GM20000 (cell line): Measurements from ENCODE around the gene ARID3A.
A peak's percentile ranks its signal among the peaks of the same experiment; 100 is the strongest.
"Not testable (repeated sequence)": the region's sequence is repeated elsewhere in the genome, so short reads cannot be mapped to it uniquely, and the experiment has no call there.

Experiments used
- DNase-seq: peaks from one replicate; pipeline ENCODE4 v3.0.0; 2012; ENCODE audit warnings: low spot score
- CTCF ChIP-seq: IDR thresholded peaks from 2 replicates; pipeline ENCODE4 v1.5.1; 2012; ENCODE audit warnings: mild to moderate bottlenecking, control low read depth; ENCODE audit errors: extremely low read depth, missing control alignments

ARID3A gene, protein sequence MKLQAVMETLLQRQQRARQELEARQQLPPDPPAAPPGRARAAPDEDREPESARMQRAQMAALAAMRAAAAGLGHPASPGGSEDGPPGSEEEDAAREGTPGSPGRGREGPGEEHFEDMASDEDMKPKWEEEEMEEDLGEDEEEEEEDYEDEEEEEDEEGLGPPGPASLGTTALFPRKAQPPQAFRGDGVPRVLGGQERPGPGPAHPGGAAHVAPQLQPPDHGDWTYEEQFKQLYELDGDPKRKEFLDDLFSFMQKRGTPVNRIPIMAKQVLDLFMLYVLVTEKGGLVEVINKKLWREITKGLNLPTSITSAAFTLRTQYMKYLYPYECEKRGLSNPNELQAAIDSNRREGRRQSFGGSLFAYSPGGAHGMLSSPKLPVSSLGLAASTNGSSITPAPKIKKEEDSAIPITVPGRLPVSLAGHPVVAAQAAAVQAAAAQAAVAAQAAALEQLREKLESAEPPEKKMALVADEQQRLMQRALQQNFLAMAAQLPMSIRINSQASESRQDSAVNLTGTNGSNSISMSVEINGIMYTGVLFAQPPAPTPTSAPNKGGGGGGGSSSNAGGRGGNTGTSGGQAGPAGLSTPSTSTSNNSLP

DNA sequence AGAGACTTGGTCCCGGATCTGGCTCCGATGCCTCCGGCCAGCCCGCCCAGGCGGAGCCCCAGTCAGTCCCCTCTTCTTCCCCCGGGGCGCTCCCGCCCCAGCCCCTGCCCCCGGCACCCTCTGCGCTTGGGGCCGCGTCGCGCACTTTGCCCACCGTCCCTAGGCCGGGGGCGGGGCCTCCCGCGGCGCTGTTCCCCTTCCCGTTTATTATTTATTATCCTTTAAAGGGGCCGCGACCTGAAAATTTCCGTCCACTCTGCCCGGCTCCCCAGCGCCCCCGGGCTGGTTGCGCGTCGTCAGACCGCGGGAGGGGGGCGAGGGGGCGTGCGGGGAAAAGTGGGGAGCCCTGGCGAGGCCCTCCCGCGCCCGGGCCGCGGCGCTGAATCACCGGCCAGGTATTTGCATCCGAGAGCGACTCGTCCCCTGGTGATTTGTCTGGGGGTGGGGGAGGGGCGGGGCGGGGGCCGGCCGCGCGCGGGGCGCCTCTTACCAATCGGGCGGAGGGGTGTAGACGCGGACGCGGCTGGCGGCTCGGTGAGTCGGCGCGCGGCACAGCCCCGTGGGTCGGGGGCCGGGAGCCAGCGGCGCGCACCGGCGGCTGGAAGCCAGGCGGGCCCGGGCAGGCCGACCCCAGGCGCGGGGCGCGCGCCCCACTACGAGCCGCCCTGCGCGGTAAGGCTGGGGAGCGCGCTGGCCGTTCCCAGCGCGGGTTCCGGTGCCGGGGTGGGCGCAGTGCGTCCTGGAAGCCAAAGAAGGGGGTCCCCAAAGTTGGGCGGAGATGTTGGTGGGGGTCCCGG lies at the start of gene ARID3A:
TSS of gene ARID3A (plus strand) at position 510 of the 797 bp plus-strand sequence. CDS start 3,494 bp downstream, outside the sequence.
- TF ChIP-seq CTCF = no peak
- peak; percentile 96 for DNase-seq

- no peak for DNase-seq
- no peak for TF ChIP-seq CTCF
Observed at GRCh38 chr19:876089-876488, 49.7 kb upstream of the ARID3A start.

DNA sequence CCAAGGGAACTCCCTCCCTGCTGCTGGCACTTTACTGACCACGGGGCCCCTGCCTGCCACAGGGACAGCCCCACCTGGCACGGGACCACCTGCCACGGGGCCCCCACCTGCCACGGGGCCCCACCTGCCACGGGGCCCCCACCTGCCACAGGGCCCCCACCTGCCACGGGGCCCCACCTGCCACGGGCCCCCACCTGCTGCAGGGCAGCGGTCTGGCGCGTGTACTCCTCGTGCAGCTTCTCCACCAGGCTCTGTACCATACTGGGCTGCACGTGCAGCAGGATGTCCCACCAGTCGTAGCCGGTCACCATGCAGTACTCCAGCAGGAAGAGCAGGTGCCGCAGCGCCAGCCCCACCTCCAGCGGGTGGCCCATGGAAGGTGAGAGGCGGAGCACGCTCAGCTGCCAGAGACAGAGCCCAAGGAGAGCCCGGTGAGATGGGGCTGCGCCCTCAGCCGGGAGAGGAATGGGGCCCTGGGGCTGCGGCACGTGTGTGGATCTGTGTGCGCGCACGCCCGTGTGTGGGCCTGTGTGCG lies 49.0 kb upstream of the ARID3A start:
- no peak for DNase-seq
- TF ChIP-seq CTCF = no peak

DNA sequence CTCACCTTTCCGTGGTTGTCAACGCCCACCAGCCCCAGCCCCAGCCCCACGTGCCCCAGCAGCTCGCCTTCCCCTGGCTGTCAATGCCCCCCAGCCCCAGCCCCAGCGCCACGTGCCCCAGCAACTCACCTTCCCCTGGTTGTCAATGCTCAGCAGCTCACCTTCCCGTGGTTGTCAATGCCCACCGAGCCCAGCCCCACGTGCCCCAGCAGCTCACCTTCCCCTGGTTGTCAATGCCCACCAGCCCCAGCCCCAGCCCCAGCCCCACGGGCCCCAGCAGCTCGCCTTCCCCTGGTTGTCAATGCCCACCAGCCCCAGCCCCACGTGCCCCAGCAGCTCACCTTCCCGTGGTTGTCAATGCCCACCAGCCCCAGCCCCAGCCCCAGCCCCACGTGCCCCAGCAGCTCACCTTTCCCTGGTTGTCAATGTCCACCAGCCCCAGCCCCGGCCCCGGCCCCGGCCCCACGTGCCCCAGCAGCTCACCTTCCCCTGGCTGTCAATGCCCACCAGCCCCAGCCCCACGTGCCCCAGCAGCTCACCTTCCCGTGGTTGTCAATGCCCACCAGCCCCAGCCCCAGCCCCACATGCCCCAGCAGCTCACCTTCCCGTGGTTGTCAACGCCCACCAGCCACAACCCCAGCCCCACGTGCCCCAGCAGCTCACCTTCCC lies 47.7 kb upstream of the ARID3A start:
- not testable (repeated sequence) for DNase-seq

DNA sequence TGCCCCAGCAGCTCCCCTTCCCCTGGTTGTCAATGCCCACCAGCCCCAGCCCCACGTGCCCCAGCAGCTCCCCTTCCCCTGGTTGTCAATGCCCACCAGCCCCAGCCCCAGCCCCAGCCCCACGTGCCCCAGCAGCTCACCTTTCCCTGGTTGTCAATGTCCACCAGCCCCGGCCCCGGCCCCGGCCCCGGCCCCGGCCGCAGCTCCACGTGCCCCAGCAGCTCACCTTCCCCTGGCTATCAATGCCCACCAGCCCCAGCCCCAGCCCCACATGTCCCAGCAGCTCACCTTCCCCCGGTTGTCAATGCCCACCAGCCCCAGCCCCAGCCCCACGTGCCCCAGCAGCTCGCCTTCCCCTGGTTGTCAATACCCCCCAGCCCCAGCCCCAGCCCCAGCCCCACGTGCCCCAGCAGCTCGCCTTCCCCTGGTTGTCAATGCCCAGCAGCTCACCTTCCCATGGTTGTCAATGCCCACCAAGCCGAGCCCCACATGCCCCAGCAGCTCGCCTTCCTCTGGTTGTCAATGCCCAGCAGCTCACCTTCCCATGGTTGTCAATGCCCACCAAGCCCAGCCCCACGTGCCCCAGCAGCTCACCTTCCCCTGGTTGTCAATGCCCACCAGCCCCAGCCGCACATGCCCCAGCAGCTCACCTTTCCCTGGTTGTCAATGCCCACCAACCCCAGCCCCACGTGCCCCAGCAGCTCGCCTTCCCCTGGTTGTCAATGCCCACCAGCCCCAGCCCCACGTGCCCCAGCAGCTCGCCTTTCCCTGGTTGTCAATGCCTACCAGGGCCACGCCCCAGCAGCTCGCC lies 46.9 kb upstream of the ARID3A start:
- DNase-seq = not testable (repeated sequence)

GRCh38 chr19:879711-880438 lies 46.0 kb upstream of the ARID3A start:
- DNase-seq = no peak
- TF ChIP-seq CTCF = no peak

DNA sequence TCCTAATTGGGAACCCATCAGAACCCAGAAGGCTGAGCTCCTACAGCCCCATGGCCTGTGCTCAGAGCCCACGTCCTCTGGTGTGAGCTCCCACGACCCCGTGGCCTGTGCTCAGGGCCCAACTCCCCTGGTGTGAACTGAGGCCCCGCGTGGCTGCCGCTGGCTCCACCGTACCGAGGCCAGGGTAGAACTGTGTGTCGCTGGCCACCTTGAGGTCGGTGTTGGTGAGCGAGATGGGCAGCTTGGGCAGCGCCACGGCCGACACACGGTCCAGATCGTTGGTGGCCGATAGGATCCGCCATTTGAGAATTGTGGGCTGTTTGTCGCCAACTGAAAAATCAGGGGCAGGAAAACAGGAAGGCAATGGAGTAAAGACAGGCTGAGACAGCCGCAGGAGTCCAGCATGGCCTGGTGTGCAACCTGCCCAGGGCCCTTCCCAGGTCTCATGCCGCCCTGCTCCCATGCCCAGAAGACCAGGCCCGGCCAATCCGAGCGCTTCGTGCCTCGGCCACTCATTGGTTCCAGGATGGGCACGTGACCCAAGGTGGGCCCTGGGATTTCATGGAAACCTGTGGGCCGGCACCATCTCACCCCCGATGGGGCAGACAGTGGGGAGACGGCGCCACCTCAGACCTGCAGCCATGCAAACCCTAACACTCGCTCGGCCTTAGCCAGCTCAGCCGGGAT lies 44.3 kb upstream of the ARID3A start:
- no peak for TF ChIP-seq CTCF
- DNase-seq = no peak
